ENCODE measurements around the gene BATF2. TPM values are rescaled to one million over a fixed set of nuclear protein-coding genes. Genes with fewer than 3 reads are reported as not detected.

The BATF2 gene
- total and polyA plus RNA-seq, 2 experiments from 2014 or later: 0.79 to 4.0 TPM

GRCh38 chr11:65003282-65003681 is 6.5 kb upstream of the BATF2 start:
- Histone ChIP-seq H4K20me1 (ENCODE audit: insufficient read depth) (no peaks in the 10 kb centered on the region), H3K9me2 (ENCODE audit: insufficient read depth) (no peaks in the 10 kb centered on the region), H3K27me3 (replicated peaks; ENCODE audit: insufficient read depth) (no peaks in the 10 kb centered on the region), H3K79me2 (ENCODE audit: insufficient read depth) (no peaks in the 10 kb centered on the region), H3K9ac (no peak overlapping the region), H3K27ac (no peak overlapping the region), H3K36me3 (ENCODE audit: low read depth) (no peaks in the 10 kb centered on the region), H3K4me3 (no peak overlapping the region), H3K4me2 (ENCODE audit: unreplicated experiment) (no peak overlapping the region), H2AFZ (no peak overlapping the region), H3F3A (ENCODE audit: insufficient read depth) (peaks cover 4% of the 10 kb centered on the region; the same call in 1 of the 2 replicates), H3K9me3 (ENCODE audit: low read depth) (no peaks in the 10 kb centered on the region), H3K4me1 (ENCODE audit: insufficient read depth) (peaks cover 24% of the 10 kb centered on the region)
- TF ChIP-seq EZH2 (IDR thresholded peaks at IDR 0.05; ENCODE audit: insufficient read depth, poor library complexity, severe bottlenecking) (no peak), EZH2phosphoT487 (IDR thresholded peaks at IDR 0.05; ENCODE audit: insufficient read depth, low read depth) (no peak)
- peak; percentile 65 for DNase-seq
- in situ Hi-C loops (cut with MboI): no loop called here
- 68 to 69% methylated on average over 7 of the region's 7 CpGs for WGBS, 2 experiments (ENCODE audit: low coverage in 1 of 2, low lambda C conversion rate in 2 of 2, missing lambda C conversion rate in 2 of 2)

DNA sequence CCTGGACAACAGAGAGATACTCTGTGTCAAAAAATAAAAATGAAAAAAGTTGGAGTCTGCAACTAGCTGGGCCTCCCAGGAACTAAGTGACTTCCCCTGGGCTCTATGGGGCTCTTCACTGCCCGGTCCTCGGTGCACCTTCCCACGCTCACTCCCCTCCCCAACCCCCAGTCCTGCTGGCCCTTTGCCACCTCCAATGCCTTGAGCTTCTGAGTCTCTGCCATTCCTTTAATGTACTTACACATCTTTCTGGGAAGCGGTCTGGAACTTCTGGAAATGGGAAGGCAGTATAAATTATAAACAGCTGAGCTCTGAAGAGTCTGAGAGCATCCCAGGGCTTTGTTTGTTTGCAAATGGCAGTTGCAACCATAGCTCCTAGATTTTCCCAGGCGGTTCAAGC is 5.9 kb upstream of the BATF2 start:
- Histone ChIP-seq H3K27me3 (replicated peaks; ENCODE audit: insufficient read depth) (no peaks in the 10 kb centered on the region), H3K4me3 (no peak overlapping the region), H3K27ac (no peak overlapping the region), H4K20me1 (ENCODE audit: insufficient read depth) (no peaks in the 10 kb centered on the region), H3K9me3 (ENCODE audit: low read depth) (no peaks in the 10 kb centered on the region), H3K36me3 (ENCODE audit: low read depth) (no peaks in the 10 kb centered on the region), H3F3A (ENCODE audit: insufficient read depth) (peaks cover 4% of the 10 kb centered on the region; the same call in 1 of the 2 replicates), H3K4me2 (ENCODE audit: unreplicated experiment) (no peak overlapping the region), H3K4me1 (ENCODE audit: insufficient read depth) (peaks cover 18% of the 10 kb centered on the region), H3K9ac (no peak overlapping the region), H2AFZ (no peak overlapping the region), H3K9me2 (ENCODE audit: insufficient read depth) (no peaks in the 10 kb centered on the region), H3K79me2 (ENCODE audit: insufficient read depth) (no peaks in the 10 kb centered on the region)
- no peak for DNase-seq
- TF ChIP-seq EZH2phosphoT487 (IDR thresholded peaks at IDR 0.05; ENCODE audit: insufficient read depth, low read depth) (no peak), EZH2 (IDR thresholded peaks at IDR 0.05; ENCODE audit: insufficient read depth, poor library complexity, severe bottlenecking) (no peak)
- WGBS, 2 experiments (ENCODE audit: low coverage in 1 of 2, low lambda C conversion rate in 2 of 2, missing lambda C conversion rate in 2 of 2): 23 to 29% methylated on average over 5 of the region's 5 CpGs
- in situ Hi-C loops (cut with MboI): no loop called here

- no peak for TF ChIP-seq EZH2phosphoT487 (IDR thresholded peaks at IDR 0.05; ENCODE audit: insufficient read depth, low read depth)
- Histone ChIP-seq H3K27ac (no peak overlapping the region), H3K36me3 (ENCODE audit: low read depth) (no peaks in the 10 kb centered on the region), H3K4me3 (no peak overlapping the region), H2AFZ (no peak overlapping the region), H3K9me3 (ENCODE audit: low read depth) (no peaks in the 10 kb centered on the region), H3K9ac (no peak overlapping the region), H3K27me3 (replicated peaks; ENCODE audit: insufficient read depth) (no peaks in the 10 kb centered on the region), H3K4me1 (ENCODE audit: insufficient read depth) (peaks cover 6% of the 10 kb centered on the region), H3K4me2 (ENCODE audit: unreplicated experiment) (no peak overlapping the region), H4K20me1 (ENCODE audit: insufficient read depth) (no peaks in the 10 kb centered on the region), H3K9me2 (ENCODE audit: insufficient read depth) (no peaks in the 10 kb centered on the region), H3K79me2 (ENCODE audit: insufficient read depth) (no peaks in the 10 kb centered on the region), H3F3A (ENCODE audit: insufficient read depth) (no peaks in the 10 kb centered on the region)
- DNase-seq: no peak
- 77 to 86% methylated on average over 1 of the region's 1 CpG for WGBS, 2 experiments (ENCODE audit: low coverage in 1 of 2, low lambda C conversion rate in 2 of 2, missing lambda C conversion rate in 2 of 2)
- in situ Hi-C loops (cut with MboI): no loop called here
Observed at GRCh38 chr11:64999478-64999877, 2.7 kb upstream of the BATF2 start.

- H3K27me3 ChIP-seq (replicated peaks; ENCODE audit: insufficient read depth): no peaks in the 10 kb centered on the region
- no peak overlapping the region for H2AFZ ChIP-seq
- H3K79me2 ChIP-seq (ENCODE audit: insufficient read depth): no peaks in the 10 kb centered on the region
- H3K4me2 ChIP-seq (ENCODE audit: unreplicated experiment): no peak overlapping the region
- no peaks in the 10 kb centered on the region for H3K9me3 ChIP-seq (ENCODE audit: low read depth)
- no peaks in the 10 kb centered on the region for H3F3A ChIP-seq (ENCODE audit: insufficient read depth)
- no peaks in the 10 kb centered on the region for H4K20me1 ChIP-seq (ENCODE audit: insufficient read depth)
- H3K4me1 ChIP-seq (ENCODE audit: insufficient read depth): peaks cover 6% of the 10 kb centered on the region
- no peak overlapping the region for H3K9ac ChIP-seq
- 63 to 69% methylated on average over 9 of the region's 9 CpGs for WGBS, 2 experiments (ENCODE audit: low coverage in 1 of 2, low lambda C conversion rate in 2 of 2, missing lambda C conversion rate in 2 of 2)
- H3K27ac ChIP-seq: no peak overlapping the region
- no peak overlapping the region for H3K4me3 ChIP-seq
- no peaks in the 10 kb centered on the region for H3K9me2 ChIP-seq (ENCODE audit: insufficient read depth)
- no peak for DNase-seq
- TF ChIP-seq EZH2phosphoT487 (IDR thresholded peaks at IDR 0.05; ENCODE audit: insufficient read depth, low read depth): no peak
- TF ChIP-seq EZH2 (IDR thresholded peaks at IDR 0.05; ENCODE audit: insufficient read depth, poor library complexity, severe bottlenecking): no peak
- in situ Hi-C loops (cut with MboI): no loop called here
- H3K36me3 ChIP-seq (ENCODE audit: low read depth): no peaks in the 10 kb centered on the region
Observed at GRCh38 chr11:64998690-64999431, 2.1 kb upstream of the BATF2 start.

Data from GM23248 (cell line).